DND-41 (cell line): ENCODE measurements around the gene NRCAM.

ENCODE experiments used
- CTCF ChIP-seq: IDR thresholded peaks from 2 replicates; pipeline ENCODE4 v1.5.1; 2012; ENCODE audit warnings: borderline replicate concordance, low read length, moderate library complexity, mild to moderate bottlenecking; ENCODE audit not compliant: poor library complexity, severe bottlenecking; ENCODE audit errors: extremely low read depth
- EZH2 ChIP-seq: IDR thresholded peaks from 3 replicates; pipeline ENCODE4 v1.6.1; 2012; ENCODE audit warnings: borderline replicate concordance, low read depth, mild to moderate bottlenecking, moderate library complexity, low read length, inconsistent platforms; ENCODE audit not compliant: severe bottlenecking

- TF ChIP-seq EZH2 (no peak), CTCF (no peak)
Measured at GRCh38 chr7:108463613-108464012, 7.4 kb upstream of the NRCAM start.
